LNCaP clone FGC (cell line): ENCODE results near the gene ACTR2.
"Not testable (repeated sequence)": the region's sequence is repeated elsewhere in the genome, so short reads cannot be mapped to it uniquely, and the experiment has no call there.

Experiments
- DNase-seq: peaks from one replicate; pipeline ENCODE4 v3.0.0-alpha.2; 2011; ENCODE audit warnings: low read depth
- H3K4me3 ChIP-seq: 2 replicates; pipeline ENCODE4 v1.5.1; 2011; ENCODE audit warnings: mild to moderate bottlenecking, low read depth, low read length, control low read depth
- TF ChIP-seq, protein P1 (sequence below): IDR thresholded peaks from 2 replicates; pipeline ENCODE4 v1.5.1; 2012; ENCODE audit warnings: mild to moderate bottlenecking; ENCODE audit not compliant: control insufficient read depth, insufficient read depth; ENCODE audit errors: extremely low read depth

Gene ACTR2

GRCh38 chr2:65314801-65315441, 87.3 kb downstream of the ACTR2 start:
- TF ChIP-seq, protein P1, sequence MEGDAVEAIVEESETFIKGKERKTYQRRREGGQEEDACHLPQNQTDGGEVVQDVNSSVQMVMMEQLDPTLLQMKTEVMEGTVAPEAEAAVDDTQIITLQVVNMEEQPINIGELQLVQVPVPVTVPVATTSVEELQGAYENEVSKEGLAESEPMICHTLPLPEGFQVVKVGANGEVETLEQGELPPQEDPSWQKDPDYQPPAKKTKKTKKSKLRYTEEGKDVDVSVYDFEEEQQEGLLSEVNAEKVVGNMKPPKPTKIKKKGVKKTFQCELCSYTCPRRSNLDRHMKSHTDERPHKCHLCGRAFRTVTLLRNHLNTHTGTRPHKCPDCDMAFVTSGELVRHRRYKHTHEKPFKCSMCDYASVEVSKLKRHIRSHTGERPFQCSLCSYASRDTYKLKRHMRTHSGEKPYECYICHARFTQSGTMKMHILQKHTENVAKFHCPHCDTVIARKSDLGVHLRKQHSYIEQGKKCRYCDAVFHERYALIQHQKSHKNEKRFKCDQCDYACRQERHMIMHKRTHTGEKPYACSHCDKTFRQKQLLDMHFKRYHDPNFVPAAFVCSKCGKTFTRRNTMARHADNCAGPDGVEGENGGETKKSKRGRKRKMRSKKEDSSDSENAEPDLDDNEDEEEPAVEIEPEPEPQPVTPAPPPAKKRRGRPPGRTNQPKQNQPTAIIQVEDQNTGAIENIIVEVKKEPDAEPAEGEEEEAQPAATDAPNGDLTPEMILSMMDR: no peak
- DNase-seq: no peak
- no peak overlapping the region for H3K4me3 ChIP-seq

DNA sequence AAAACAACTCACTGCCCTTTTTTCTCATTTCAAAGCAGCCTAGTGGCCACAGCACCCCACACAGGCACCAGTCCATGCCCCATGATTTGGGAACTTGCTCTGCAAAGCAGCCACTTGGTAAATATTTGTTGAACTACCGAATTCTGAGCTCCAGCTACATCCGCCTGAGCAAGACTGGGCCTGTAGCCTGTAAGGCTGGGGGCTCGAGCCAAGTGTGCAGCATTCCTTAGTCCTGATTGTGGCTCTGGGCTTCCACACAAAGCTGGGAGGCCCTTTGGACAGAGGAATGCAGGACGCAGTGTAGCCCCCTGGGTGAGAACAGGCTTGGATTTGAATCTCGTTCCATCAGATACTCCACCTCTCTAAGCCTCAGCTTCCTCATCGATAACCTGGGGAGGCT, 88.4 kb downstream of the ACTR2 start:
- no peak overlapping the region for H3K4me3 ChIP-seq
- TF ChIP-seq, protein P1: no peak
- DNase-seq: peak; percentile 77

DNA sequence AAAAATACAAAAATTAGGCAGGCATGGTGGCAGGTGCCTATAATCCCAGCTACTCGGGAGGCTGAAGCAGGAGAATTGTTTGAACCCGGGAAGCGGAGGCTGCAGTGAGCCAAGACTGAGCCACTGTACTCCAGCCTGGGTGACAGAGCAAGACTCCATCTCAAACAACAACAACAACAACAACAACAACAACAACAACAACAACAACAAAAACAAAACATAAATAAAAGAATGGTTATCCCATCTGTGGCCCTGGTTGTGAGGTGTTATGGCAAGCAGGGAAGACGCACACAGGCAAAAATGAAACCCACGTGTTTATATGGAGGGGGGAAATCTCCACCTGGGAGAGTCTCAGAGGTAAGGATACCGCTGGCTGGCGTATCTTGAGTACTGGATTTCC, 89.7 kb downstream of the ACTR2 start:
- DNase-seq, H3K4me3 ChIP-seq: not testable (repeated sequence)

DNA sequence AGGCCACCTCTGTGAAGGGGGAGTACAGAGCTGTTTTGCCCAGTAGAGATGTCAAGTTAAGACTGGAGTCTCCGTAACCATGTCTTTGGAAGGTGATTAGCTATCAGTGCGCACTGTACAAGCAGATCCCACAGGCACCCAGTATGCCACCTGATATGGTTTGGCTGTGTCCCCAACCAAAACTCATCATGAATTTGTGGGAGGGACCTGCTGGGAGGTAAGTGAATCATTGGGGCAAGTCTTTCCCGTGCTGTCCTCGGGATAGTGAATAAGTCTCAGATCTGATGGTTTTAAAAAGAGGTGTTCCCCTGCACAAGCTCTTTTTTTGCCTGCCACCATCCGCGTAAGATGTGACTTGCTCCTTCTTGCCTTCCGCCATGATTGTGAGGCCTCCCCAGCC, 90.2 kb downstream of the ACTR2 start:
- TF ChIP-seq, protein P1: no peak
- no peak overlapping the region for H3K4me3 ChIP-seq
- DNase-seq: no peak

DNA sequence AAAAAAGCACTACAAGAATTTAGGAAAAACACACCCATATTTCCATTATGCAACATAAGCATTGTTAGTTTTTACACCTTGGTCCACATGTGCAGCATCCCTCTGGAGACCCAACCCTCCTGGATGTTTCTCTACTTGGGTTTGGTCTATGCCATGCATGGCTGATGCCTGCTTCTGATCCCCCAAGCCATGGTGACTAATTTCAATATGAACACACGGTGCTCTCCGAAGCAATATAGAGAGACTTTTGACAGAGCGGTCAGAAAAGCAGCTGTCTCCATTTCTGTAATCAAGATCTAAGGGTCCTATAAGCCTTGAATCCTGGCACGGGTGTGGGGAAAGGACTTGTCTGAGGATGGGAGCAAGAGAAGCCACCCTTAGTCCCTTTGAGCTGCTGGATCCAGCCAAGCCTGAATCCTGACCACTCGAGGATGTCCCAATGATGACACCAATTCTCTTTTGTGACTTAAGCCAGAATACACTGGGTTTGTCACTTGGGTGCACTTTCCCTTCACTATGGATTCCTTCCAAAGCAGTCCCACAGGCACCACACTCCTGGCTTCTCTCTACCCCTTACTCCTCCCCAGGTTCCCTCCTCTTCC, 91.5 kb downstream of the ACTR2 start:
- DNase-seq: no peak
- no peak overlapping the region for H3K4me3 ChIP-seq
- TF ChIP-seq, protein P1: no peak

- TF ChIP-seq, protein P1: no peak
- H3K4me3 ChIP-seq: no peak overlapping the region
- no peak for DNase-seq
Observed at GRCh38 chr2:65319674-65320041, 92.0 kb downstream of the ACTR2 start.

GRCh38 chr2:65320042-65320725, 92.6 kb downstream of the ACTR2 start:
- no peak overlapping the region for H3K4me3 ChIP-seq
- TF ChIP-seq, protein P1: no peak
- no peak for DNase-seq
